Neuron (in vitro differentiated cells): Measurements from ENCODE around the gene PLXNA4.

Experiments
- H2AFZ ChIP-seq: one replicate; pipeline ENCODE4 v1.6.1; 2013; ENCODE audit warnings: low read depth, mild to moderate bottlenecking, inconsistent platforms, low read length, moderate library complexity
- H3K27me3 ChIP-seq: one replicate; pipeline ENCODE4 v1.6.1; 2013; ENCODE audit warnings: low read length; ENCODE audit not compliant: insufficient read depth
- H3K36me3 ChIP-seq: one replicate; pipeline ENCODE4 v1.6.1; 2013; ENCODE audit warnings: low read length; ENCODE audit not compliant: insufficient read depth
- H3K4me1 ChIP-seq: one replicate; pipeline ENCODE4 v1.6.1; 2013; ENCODE audit warnings: low read length; ENCODE audit not compliant: insufficient read depth
- H3K4me3 ChIP-seq: 2 replicates; pipeline ENCODE4 v1.5.1; 2013; ENCODE audit warnings: mild to moderate bottlenecking, low read length, moderate library complexity
- H3K9me3 ChIP-seq: one replicate; pipeline ENCODE4 v1.6.1; 2013; ENCODE audit warnings: low read length

Gene PLXNA4

GRCh38 chr7:132075515-132075914 lies 500.8 kb downstream of the PLXNA4 start:
- Histone ChIP-seq H3K36me3 (no peaks in the 10 kb centered on the region), H3K4me1 (no peaks in the 10 kb centered on the region), H3K9me3 (no peaks in the 10 kb centered on the region), H2AFZ (no peak overlapping the region), H3K27me3 (no peaks in the 10 kb centered on the region), H3K4me3 (no peak overlapping the region)

DNA sequence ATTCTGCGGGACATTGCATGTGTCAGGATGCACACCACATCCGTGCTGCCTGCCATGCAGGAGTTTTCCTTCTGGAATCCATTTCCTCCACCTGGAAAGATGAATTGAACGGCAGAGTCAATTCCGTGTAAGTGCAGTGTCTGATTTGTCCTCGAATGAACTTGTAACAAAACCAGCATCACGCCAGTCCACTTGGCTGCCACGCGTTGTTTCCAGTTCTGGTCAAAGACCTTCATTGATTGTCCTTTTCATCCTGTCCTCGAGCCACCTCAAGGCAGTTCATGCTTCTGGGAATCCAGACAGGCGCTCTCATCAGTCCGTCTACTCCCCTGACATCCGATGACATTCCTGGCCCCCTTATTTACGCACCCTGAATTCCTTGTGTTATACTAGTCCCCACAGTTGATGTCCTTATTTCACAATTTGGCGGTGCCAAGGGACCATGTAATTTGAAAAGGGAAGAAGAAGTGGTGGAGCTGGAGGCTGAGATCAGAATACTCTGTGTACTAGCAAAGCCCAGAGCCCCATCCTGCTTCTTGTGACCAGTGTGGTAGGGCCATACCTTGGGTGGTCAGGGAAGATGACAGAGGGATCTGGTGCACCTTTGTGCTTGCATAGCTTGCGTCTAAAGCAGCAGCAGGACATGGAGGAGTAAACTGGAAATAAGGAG lies 502.2 kb downstream of the PLXNA4 start:
- Histone ChIP-seq H3K27me3 (no peaks in the 10 kb centered on the region), H3K9me3 (no peaks in the 10 kb centered on the region), H3K4me3 (no peak overlapping the region), H3K4me1 (no peaks in the 10 kb centered on the region), H3K36me3 (no peaks in the 10 kb centered on the region), H2AFZ (no peak overlapping the region)
